Astrocyte of the spinal cord (primary cell): ENCODE measurements around the gene ELP5.
A peak's percentile ranks its signal among the peaks of the same experiment; 100 is the strongest.

ENCODE experiments used
- DNase-seq: peaks from one replicate; pipeline ENCODE4 v3.0.0; 2011; ENCODE audit warnings: low read depth, low spot score
- H3K4me3 ChIP-seq: 2 replicates; pipeline ENCODE4 v1.5.1; 2011; ENCODE audit warnings: low read depth, mild to moderate bottlenecking, low read length, moderate library complexity
- in situ Hi-C: cut with HindIII; loops from 2 replicates; pipeline ENCODE4 v1.10.0; 2017; ENCODE audit warnings: low sequenced_read_pairs
- TF ChIP-seq, protein P1 (sequence below): IDR thresholded peaks from 2 replicates; pipeline ENCODE4 v1.5.1; 2012; ENCODE audit warnings: low read depth, mild to moderate bottlenecking, low read length, inconsistent platforms

The ELP5 gene

DNA sequence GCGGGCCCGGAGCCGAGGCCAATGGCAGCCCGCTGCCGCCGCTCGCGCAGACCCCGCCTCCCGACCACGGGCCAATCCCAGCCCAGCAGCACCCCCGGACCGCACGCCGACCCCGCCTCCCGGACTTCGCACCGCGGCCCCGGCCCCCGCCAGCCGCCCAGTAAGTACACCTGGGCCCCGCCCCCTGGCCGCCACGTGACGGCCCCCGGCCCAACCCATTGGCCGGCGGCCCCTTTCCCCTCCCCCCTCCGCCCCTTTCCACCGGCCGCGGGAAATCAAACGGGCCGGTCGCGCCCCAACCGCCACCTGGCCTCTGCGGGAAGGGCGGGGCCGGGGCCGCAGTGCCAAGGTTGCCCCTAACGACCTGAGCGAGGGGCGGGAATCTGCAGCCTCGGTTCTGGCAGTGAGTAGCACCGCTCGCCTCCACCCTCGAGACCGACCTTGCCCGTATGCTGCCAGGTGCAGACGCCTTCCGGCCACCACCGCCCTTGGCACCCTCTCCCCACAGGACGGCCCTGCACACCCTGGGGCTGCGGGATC, 42.7 kb downstream of the ELP5 start, which contains the start of gene YBX2:
Gene YBX2 (minus strand): TSS at position 26 of the 540 bp plus-strand sequence. CDS start 139 bp downstream, outside the sequence.
- no peak for DNase-seq
- peak within 1 kb of the TSS; percentile 12 for H3K4me3 ChIP-seq
- TF ChIP-seq, protein P1, sequence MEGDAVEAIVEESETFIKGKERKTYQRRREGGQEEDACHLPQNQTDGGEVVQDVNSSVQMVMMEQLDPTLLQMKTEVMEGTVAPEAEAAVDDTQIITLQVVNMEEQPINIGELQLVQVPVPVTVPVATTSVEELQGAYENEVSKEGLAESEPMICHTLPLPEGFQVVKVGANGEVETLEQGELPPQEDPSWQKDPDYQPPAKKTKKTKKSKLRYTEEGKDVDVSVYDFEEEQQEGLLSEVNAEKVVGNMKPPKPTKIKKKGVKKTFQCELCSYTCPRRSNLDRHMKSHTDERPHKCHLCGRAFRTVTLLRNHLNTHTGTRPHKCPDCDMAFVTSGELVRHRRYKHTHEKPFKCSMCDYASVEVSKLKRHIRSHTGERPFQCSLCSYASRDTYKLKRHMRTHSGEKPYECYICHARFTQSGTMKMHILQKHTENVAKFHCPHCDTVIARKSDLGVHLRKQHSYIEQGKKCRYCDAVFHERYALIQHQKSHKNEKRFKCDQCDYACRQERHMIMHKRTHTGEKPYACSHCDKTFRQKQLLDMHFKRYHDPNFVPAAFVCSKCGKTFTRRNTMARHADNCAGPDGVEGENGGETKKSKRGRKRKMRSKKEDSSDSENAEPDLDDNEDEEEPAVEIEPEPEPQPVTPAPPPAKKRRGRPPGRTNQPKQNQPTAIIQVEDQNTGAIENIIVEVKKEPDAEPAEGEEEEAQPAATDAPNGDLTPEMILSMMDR = no peak
- in situ Hi-C loops = no loop called here

DNA sequence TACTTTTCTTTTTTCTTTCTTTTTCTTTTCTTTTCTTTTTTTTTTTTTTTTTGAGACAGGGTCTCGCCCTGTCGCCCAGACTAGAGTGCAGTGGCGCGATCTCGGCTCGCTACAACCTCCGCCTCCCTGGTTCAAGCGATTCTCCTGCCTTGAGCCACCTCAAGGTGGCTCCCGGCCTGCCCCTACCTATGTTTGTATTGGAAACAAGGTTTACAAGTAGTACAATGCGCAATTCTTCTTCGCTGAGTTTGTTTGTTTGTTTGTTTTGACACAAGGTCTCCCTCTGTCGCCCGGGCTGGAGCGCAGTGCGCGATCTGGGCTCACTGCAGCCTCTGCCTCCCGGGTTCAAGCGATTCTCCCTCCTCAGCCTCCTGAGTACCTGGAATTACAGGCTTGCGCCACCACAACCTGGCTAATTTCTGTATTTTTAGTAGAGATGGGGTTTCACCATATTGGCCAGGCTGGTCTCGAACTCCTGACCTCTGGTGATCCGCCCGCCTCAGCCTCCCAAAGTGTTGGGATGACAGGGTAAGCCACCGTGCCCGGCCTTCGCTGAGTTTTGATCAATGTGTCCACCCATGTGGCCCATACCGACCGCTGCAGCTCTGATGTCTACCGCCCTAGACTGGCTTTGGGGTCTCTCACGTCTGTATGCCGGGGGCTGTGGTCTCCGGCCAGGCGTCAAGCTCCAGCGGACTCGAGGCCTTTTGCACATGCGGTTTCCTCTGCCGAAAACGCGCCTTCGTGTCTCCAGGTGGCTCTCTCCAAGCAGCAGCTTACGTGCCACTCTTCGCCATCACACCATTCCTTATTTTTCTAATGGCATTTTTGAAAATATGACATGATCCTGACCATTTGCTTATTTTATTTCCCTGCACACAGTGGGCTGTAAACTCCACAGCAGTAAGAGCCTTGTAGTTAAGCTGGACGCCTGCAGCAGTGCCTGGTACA, 43.5 kb downstream of the ELP5 start:
- DNase-seq = no peak
- in situ Hi-C loops = no loop called here
- TF ChIP-seq, protein P1 = no peak
- no peak overlapping the region for H3K4me3 ChIP-seq

DNA sequence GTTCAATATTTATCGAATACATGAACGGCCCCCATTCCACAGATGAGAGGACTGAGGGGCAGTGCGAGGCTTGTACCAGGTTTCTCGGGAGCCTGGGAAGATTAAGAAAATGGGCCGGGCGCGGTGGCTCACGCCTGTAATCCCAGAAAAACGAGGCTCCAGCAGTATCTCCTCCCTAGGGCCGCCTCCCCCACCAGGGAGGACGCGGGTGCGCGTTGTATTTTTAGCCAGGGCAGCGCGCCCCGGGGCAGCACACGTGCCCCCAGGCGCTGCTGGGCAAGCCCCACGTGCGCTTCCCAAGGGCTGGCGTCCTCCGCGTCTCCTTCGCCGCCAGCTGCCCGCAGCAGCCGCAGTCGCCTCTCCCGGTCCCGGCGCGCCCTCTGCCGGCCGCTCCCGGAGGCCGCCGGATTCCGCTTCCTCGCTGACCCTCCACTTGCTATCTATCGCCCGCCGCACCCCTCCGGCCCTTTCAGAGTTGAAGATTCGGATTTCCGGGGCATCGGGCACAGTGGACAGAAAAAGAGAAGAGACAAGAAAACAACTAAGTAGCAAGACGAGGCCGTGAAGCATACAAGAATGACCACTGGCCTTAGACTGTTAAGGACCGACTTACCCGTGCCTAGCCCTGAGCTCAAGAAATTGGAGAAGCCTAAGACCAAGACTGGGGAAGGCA, 44.3 kb downstream of the ELP5 start:
- TF ChIP-seq, protein P1 = peak; percentile 85
- in situ Hi-C loops = no loop called here
- H3K4me3 ChIP-seq = no peak overlapping the region
- DNase-seq = peak; percentile 68

DNA sequence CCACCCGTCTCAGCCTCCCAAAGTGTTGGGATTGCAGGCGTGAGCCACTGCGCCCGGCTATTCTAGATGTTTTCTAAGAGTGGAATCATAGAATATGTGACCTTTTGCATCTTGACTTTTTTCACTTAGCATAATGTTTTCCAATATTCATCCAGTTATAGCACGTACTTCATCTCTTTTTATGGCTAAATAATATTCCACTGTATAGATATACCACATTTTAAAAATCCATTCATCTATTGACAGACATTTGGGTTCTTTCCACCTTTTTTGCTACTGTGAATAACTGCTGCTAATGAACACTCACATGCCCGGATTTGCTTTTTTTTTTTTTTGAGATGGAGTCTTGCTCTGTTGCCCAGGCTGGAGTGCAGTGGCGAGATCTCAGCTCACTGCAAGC, 52.2 kb downstream of the ELP5 start:
- in situ Hi-C loops = no loop called here
- TF ChIP-seq, protein P1 = no peak
- DNase-seq = no peak
- H3K4me3 ChIP-seq = no peak overlapping the region

DNA sequence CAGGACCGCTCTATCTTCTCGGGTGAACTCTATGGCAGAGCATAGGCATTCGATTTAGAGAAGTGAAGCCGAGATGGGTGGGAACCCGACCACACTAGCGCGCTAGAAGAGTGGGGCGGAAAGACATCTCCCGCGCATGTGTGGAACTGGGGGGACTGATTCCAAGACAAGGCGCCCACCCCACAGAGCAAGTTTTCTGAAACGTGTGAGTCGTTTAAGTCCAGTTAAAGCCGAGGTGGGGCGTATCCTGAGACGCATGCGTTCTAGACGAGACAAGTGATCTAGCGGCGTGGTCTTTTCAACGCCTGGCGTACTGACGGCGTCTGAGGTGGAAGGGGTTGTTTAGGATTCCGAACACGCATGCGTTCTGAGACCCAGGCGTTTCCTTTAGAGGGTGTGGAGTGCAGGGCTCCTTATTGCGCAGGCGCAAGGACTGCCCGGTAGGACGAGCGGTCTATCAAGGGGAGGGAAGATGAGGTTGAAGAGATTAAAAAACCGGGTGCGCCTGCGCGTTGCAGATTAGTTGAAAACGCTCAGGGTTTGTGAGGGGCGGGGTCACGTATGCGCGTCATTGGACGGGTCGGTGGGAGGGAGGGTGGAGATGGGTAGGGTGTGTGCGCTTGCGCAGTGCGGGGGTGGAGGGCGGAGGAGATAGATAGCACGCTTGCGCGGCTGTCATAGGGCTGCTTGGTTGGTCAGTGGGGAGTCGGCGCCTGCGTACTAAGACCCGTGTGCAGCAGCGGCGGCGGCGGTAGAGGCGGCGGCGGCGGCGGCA, 55.1 kb downstream of the ELP5 start, which contains the start of gene EIF5A:
Gene EIF5A (plus strand): TSS at position 718 of the 775 bp plus-strand sequence. CDS start 2,008 bp downstream, outside the sequence.
- in situ Hi-C loops = no loop called here
- TF ChIP-seq, protein P1 = no peak
- peak; percentile 100 for DNase-seq
- peak within 1 kb of the TSS; percentile 88 for H3K4me3 ChIP-seq
